Motor neuron (in vitro differentiated cells): Measurements from ENCODE around the gene GLIS1. TPM values are rescaled to one million over a fixed set of nuclear protein-coding genes. Genes with fewer than 3 reads are reported as not detected.

ENCODE experiments used
- ATAC-seq, 8 experiments: fragments of 200-7000 bp; cut with Tn5 transposase; replicated peaks in 6 of 8; 2 replicates each; pipeline ENCODE4 v1.8.0; 2021; ENCODE audit warnings: mild to moderate bottlenecking in 8 of 8, moderate library complexity in 8 of 8
- H3K27ac ChIP-seq, 2 donors: fragments of 250-450 bp; sonication (Bioruptor Pico); 2 replicates each; pipeline ENCODE4 v1.9.0; 2021; ENCODE audit warnings: antibody characterized with exemption in 2 of 2, mild to moderate bottlenecking in 2 of 2, moderate library complexity in 1 of 2
- H3K4me1 ChIP-seq, 2 donors: fragments of 250-450 bp; sonication (Bioruptor Pico); replicated peaks in 1 of 2; 2 replicates each; pipeline ENCODE4 v1.6.1; 2021; ENCODE audit warnings: antibody characterized with exemption in 2 of 2, mild to moderate bottlenecking in 2 of 2, moderate library complexity in 1 of 2
- H3K4me3 ChIP-seq, 5 donors: fragments of 250-450 bp; sonication (Bioruptor Pico); 2 replicates each; pipeline ENCODE4 v1.9.0; 2021; ENCODE audit warnings: antibody characterized with exemption in 5 of 5, mild to moderate bottlenecking in 5 of 5, moderate library complexity in 4 of 5
- WGBS, 10 experiments: fragments of 450-650 bp; shearing (Covaris generic); methylation state at CpG; one replicate each; pipeline ENCODE4 v1.0.0; 2022; 5-methylcytosine and 5-hydroxymethylcytosine counted together
- in situ Hi-C, 9 experiments: fragments of 400-800 bp; cut with MboI; loops; one replicate each; pipeline ENCODE4 v1.15.0; 2021; ENCODE audit warnings: low sequenced_read_pairs in 9 of 9, low pct_unique_long_range_greater_than_20kb in 2 of 9; ENCODE audit not compliant: unreplicated experiment in 9 of 9
- total RNA-seq, 8 experiments: library from RNA; unstranded; fragments of 300-600 nt; gene quantifications; 2 replicates each; pipeline versions ENCODE4 v1.2.3 to v1.2.4, GENCODE V29; 2022

GLIS1 gene
- total RNA-seq, 8 experiments from 2014 or later, result 0.14 to 4.7 (median 0.33) TPM

- WGBS, 10 experiments, result 61 to 100% (median 87%) methylated on average over 1 to 4 of the region's 4 CpGs; no CpG with 5 or more reads in 3 of the 10 experiments
- ATAC-seq, result no peak
- in situ Hi-C loops, result no loop called here
Measured at GRCh38 chr1:53639996-53640700, 98.8 kb downstream of the GLIS1 start.

GRCh38 chr1:53639251-53639763, 99.7 kb downstream of the GLIS1 start:
- Histone ChIP-seq H3K4me3 (no peak overlapping the region), H3K4me1 (peaks cover 0 to 3% of the 10 kb centered on the region in 2 donors), H3K27ac (no peak overlapping the region)
- in situ Hi-C loops, result no loop called here
- WGBS, 10 experiments, result 0 to 83% (median 62%) methylated on average over 2 to 9 of the region's 16 CpGs; no CpG with 5 or more reads in 2 of the 10 experiments
- peak in 5 of 8 experiments; percentile 38 to 94 (median 50) for ATAC-seq

More at GRCh38 chr1:53639996-53640700, 98.8 kb downstream of the GLIS1 start:
- Histone ChIP-seq H3K4me1 (peaks cover 0 to 3% of the 10 kb centered on the region in 2 donors), H3K4me3 (no peak overlapping the region), H3K27ac (no peak overlapping the region)

DNA sequence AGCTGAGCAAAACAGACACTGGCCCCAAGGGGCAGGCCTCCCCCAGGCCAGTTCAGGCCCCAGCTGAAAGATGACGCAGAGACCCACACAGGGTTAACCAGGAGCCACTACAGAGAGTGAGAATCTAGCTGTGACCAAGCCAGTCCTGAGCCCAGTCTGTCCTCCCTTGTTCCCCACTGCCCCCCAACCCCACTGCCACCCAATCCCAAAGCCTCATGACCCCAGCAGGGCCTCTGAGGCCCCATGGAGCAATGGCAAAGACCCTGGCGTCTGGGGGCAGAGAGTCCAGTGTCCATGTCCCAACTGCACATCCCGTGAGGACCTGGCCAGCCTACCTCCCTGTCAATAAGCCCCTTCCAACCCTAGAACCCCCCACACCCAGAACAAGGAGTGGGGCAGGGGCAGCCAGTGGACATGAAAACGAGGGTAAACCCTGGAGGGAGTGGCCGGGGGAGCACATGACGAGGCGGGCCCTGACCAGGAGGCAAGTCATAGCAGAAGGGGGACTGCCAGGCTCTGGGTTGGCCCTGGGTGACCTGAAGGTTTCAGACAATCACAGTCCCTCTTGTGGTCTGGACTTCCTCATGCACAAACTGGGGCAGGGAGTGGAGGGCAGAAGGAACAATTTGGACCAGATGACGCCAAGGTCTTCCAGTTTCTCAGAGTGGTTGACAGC, 100.5 kb downstream of the GLIS1 start:
- Histone ChIP-seq H3K4me1 (peaks cover 0 to 3% of the 10 kb centered on the region in 2 donors), H3K27ac (no peak overlapping the region), H3K4me3 (no peak overlapping the region)
- WGBS, 10 experiments, result 50 to 100% (median 90%) methylated on average over 1 to 3 of the region's 8 CpGs; no CpG with 5 or more reads in 6 of the 10 experiments
- no peak for ATAC-seq
- in situ Hi-C loops, result no loop called here

DNA sequence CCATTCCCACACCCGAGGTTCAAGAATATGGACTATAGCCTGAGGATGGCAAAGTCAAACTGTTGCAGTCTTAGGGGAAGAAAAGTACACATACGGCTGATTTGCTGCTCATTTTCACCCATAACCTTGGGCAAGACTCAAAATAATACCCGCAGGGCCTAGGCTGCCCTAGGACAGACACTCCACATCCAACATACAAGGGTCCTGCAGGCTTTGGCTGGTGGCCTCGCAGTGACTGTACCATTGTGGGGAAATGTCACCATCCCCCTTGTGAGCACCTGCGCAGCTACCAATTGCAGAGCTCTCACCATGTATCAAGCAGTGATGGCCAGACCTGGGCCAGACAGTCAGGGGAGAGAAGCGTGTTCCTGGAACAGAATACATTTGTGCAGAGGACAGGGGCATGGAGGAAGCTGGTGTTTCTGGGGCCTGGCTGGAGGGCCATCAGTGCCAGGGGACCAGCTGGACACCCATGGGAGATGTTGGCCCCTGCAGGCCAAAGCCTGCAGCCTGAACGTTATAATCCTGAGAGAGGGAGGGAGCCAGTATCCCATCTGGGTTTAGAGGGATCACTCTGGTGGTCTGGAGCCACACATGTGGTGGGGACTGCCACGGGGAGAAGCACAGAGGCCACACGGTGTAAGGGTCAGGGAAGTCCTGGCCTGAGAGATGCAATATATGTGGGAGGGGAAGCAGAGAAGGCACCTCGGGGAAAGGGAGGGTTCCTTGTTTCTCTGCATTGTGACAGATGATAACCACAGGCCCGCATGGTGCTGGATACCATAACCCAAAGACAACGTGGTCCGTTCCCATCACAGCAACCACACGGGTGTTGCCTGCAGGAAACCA, 101.2 kb downstream of the GLIS1 start:
- 62 to 100% (median 86%) methylated on average over 1 to 13 of the region's 14 CpGs; no CpG with 5 or more reads in 3 of the 10 experiments for WGBS, 10 experiments
- H3K4me1 ChIP-seq, result peaks cover 0 to 3% of the 10 kb centered on the region in 2 donors
- in situ Hi-C loops, result no loop called here
- no peak for ATAC-seq
- no peak overlapping the region for H3K27ac ChIP-seq
- no peak overlapping the region for H3K4me3 ChIP-seq

- in situ Hi-C loops, result no loop called here
- WGBS, 10 experiments, result 60 to 92% (median 86%) methylated on average over 1 to 11 of the region's 11 CpGs; no CpG with 5 or more reads in 3 of the 10 experiments
- Histone ChIP-seq H3K4me3 (no peak overlapping the region), H3K27ac (no peak overlapping the region), H3K4me1 (no peaks in the 10 kb centered on the region)
- no peak for ATAC-seq
Measured at GRCh38 chr1:53636621-53637171, 102.3 kb downstream of the GLIS1 start.

- Histone ChIP-seq H3K4me3 (no peak overlapping the region), H3K4me1 (no peaks in the 10 kb centered on the region), H3K27ac (no peak overlapping the region)
- no peak for ATAC-seq
- in situ Hi-C loops, result no loop called here
- 62 to 100% (median 78%) methylated on average over 2 to 10 of the region's 10 CpGs; no CpG with 5 or more reads in 3 of the 10 experiments for WGBS, 10 experiments
Measured at GRCh38 chr1:53634571-53634979, 104.4 kb downstream of the GLIS1 start.

DNA sequence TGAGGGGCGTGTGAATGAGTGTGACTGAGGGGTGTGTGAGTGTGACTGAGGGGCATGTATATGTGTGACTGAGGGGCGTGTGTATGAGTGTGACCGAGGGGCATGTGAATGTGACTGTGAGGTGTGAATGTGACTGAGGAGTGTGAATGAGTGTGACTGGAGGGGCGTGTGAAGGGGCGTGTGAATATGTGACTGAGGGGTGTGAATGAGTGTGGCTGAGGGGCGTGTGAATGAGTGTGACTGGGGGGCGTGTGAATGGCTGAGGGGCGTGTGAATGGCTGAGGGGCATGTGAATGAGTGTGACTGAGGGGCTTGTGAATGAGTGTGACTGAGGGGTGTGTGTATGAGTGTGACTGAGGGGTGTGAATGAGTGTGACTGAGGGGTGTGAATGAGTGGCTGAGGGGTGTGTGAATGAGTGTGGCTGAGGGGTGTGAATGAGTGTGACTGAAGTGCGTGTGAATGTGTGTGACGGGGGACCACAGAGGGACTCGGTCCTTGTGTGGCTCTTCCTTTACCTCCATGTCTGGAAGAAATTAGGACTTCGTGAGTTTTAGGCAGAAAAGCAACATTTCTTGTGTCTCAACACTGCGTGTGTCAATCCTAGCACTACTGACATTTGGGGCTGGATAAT, 105.8 kb downstream of the GLIS1 start:
- Histone ChIP-seq H3K4me3 (no peak overlapping the region), H3K27ac (no peak overlapping the region), H3K4me1 (no peaks in the 10 kb centered on the region)
- WGBS, 10 experiments, result 83 to 100% (median 90%) methylated on average over 2 to 8 of the region's 13 CpGs; no CpG with 5 or more reads in 3 of the 10 experiments
- ATAC-seq, result no peak
- in situ Hi-C loops, result no loop called here

DNA sequence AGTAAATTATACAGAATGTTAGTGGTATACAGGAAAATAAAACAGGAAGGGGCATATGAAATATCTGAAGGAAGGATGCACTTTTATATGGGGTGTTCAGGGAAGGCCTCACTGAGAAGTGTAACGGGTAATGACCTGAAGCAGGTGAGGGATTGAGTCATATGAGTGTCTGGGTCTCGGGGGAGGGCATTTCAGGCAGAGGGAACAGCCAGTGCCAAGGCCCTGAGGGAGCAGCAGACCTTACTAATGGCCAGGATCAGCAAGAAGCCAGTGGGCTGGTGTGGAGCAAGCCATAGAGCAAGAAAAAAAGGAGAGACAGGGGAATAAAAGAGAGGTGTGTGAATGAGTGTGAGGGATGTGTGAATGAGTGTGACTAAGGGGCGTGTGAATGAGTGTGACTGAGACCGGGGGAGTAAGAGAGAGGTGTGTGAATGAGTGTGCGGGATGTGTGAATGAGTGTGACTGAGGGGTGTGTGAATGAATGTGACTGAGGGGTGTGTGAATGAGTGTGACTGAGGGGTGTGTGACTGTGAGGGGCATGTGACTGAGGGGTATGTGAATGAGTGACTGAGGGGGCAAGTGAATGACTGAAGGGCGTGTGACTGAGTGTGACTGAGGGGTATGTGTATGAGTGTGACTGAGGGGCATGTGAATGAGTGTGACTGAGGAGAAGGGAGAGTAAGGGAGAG, 107.2 kb downstream of the GLIS1 start:
- peak in 1 of 8 experiments; percentile 33 for ATAC-seq
- no peak overlapping the region for H3K4me3 ChIP-seq
- H3K27ac ChIP-seq, result no peak overlapping the region
- peaks cover 4 to 7% of the 10 kb centered on the region in 2 donors for H3K4me1 ChIP-seq
- in situ Hi-C loops, result no loop called here
- WGBS, 10 experiments, result 40 to 100% (median 87%) methylated on average over 1 to 5 of the region's 6 CpGs; no CpG with 5 or more reads in 1 of the 10 experiments

GRCh38 chr1:53629101-53629691, 109.8 kb downstream of the GLIS1 start:
- peak in 1 of 8 experiments; percentile 25 for ATAC-seq
- 40 to 88% (median 82%) methylated on average over 1 to 5 of the region's 7 CpGs; no CpG with 5 or more reads in 4 of the 10 experiments for WGBS, 10 experiments
- in situ Hi-C loops, result no loop called here
- Histone ChIP-seq H3K4me1 (peaks cover 4 to 8% of the 10 kb centered on the region in 2 donors), H3K27ac (no peak overlapping the region), H3K4me3 (no peak overlapping the region)

GRCh38 chr1:53628286-53628955, 110.5 kb downstream of the GLIS1 start:
- in situ Hi-C loops, result no loop called here
- WGBS, 10 experiments, result 65 to 91% (median 84%) methylated on average over 3 to 11 of the region's 14 CpGs; no CpG with 5 or more reads in 4 of the 10 experiments
- ATAC-seq, result no peak
- H3K27ac ChIP-seq, result no peak overlapping the region
- no peak overlapping the region for H3K4me3 ChIP-seq
- peaks cover 4 to 8% of the 10 kb centered on the region in 2 donors for H3K4me1 ChIP-seq

DNA sequence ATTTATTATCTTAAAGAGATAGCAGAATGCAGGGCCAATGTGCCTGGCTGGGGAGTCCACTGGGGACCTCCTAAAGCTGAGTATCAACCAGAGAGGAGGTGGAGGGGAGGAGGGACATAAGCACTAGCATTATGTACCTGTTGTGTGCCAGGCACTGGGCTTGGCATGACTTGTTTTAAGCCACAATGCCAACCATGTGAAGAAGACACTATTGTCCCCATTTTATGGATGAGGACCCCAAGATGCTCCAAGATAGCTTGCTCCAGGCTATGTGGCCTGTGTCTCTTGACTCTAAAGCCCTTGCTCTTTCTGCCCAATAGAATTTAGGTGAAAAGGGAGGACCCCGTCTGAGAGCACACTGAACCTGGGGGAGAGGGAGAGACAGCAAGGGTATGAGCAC, 111.3 kb downstream of the GLIS1 start:
- Histone ChIP-seq H3K4me1 (peaks cover 4 to 8% of the 10 kb centered on the region in 2 donors), H3K27ac (no peak overlapping the region), H3K4me3 (no peak overlapping the region)
- in situ Hi-C loops, result no loop called here
- WGBS, 10 experiments, result 80 to 100% (median 89%) methylated on average over 1 of the region's 1 CpG; no CpG with 5 or more reads in 7 of the 10 experiments
- ATAC-seq, result no peak
